ENCODE data around the gene LYG1.
"Not testable (repeated sequence)": the region's sequence is repeated elsewhere in the genome, so short reads cannot be mapped to it uniquely, and the experiment has no call there.

LYG1 gene

GRCh38 chr2:99301097-99301496, at the start of gene LYG1:
Gene LYG1, minus strand, starts transcription at chr2:99301197. Its CDS starts 5,527 bp downstream, at chr2:99295670.
- H3K27ac ChIP-seq, H3K4me3 ChIP-seq: not testable (repeated sequence)

- no peak overlapping the region for H3K27ac ChIP-seq
- no peak overlapping the region for H3K4me3 ChIP-seq
These were observed 49.2 kb upstream of the LYG1 start for GRCh38 chr2:99350194-99350593.

- no peak overlapping the region for H3K27ac ChIP-seq
- H3K4me3 ChIP-seq = no peak overlapping the region
These were observed 47.2 kb upstream of the LYG1 start for GRCh38 chr2:99348173-99348572.

- no peak overlapping the region for H3K27ac ChIP-seq
- no peak overlapping the region for H3K4me3 ChIP-seq
These were observed 45.2 kb upstream of the LYG1 start for GRCh38 chr2:99346218-99346617.

- not testable (repeated sequence) for H3K27ac ChIP-seq, H3K4me3 ChIP-seq
These were observed 44.4 kb upstream of the LYG1 start for GRCh38 chr2:99345446-99345845.

GRCh38 chr2:99342536-99342935, 41.5 kb upstream of the LYG1 start:
- Histone ChIP-seq H3K27ac (no peak overlapping the region), H3K4me3 (no peak overlapping the region)

GRCh38 chr2:99340669-99341236, 39.8 kb upstream of the LYG1 start:
- Histone ChIP-seq H3K27ac (no peak overlapping the region), H3K4me3 (no peak overlapping the region)

GRCh38 chr2:99338029-99338585, 37.1 kb upstream of the LYG1 start:
- Histone ChIP-seq H3K4me3 (peak overlapping the region; percentile 80 to 98 (median 91)), H3K27ac (peak overlapping the region in 20 of 21 experiments; percentile 77 to 97 (median 92))

GRCh38 chr2:99337113-99338028, 36.4 kb upstream of the LYG1 start, which contains the start of gene EIF5B:
Gene EIF5B, plus strand, starts transcription at chr2:99337389. Its CDS starts 166 bp downstream, at chr2:99337555.
- Histone ChIP-seq H3K27ac (peak within 1 kb of the TSS; percentile 70 to 97 (median 91)), H3K4me3 (peak within 1 kb of the TSS; percentile 80 to 98 (median 91))

GRCh38 chr2:99336804-99337112, 35.8 kb upstream of the LYG1 start:
- H3K4me3 ChIP-seq = peak overlapping the region; percentile 80 to 98 (median 91)
- H3K27ac ChIP-seq = peak overlapping the region in 20 of 21 experiments; percentile 56 to 97 (median 92)

- peak within 1 kb of the TSS; percentile 35 to 97 (median 91) for H3K27ac ChIP-seq
These were observed 35.2 kb upstream of the LYG1 start, which contains the start of gene TXNDC9 for GRCh38 chr2:99335911-99336803. Gene TXNDC9, minus strand, starts transcription at chr2:99336333. Its CDS starts 3,123 bp downstream, at chr2:99333210.

GRCh38 chr2:99325384-99325783, 24.4 kb upstream of the LYG1 start:
- Histone ChIP-seq H3K27ac (no peak overlapping the region), H3K4me3 (no peak overlapping the region)

More at GRCh38 chr2:99335911-99336803, 35.2 kb upstream of the LYG1 start, which contains the start of gene TXNDC9:
- H3K4me3 ChIP-seq = peak within 1 kb of the TSS; percentile 80 to 98 (median 91)

GRCh38 chr2:99317873-99318200, 16.8 kb upstream of the LYG1 start:
- not testable (repeated sequence) for H3K4me3 ChIP-seq, H3K27ac ChIP-seq

- Histone ChIP-seq H3K4me3 (no peak overlapping the region), H3K27ac (no peak overlapping the region)
These were observed 16.3 kb upstream of the LYG1 start for GRCh38 chr2:99317161-99317872.

- Histone ChIP-seq H3K4me3 (no peak overlapping the region), H3K27ac (no peak overlapping the region)
These were observed 1.4 kb downstream of the LYG1 start for GRCh38 chr2:99299580-99299979.

- H3K27ac ChIP-seq = no peak overlapping the region
These were observed 3.0 kb downstream of the LYG1 start for GRCh38 chr2:99297994-99298393.

GRCh38 chr2:99285526-99285925, 15.5 kb downstream of the LYG1 start:
- Histone ChIP-seq H3K4me3 (no peak overlapping the region), H3K27ac (no peak overlapping the region)

More at GRCh38 chr2:99297994-99298393, 3.0 kb downstream of the LYG1 start:
- no peak overlapping the region for H3K4me3 ChIP-seq

GRCh38 chr2:99279969-99280695, 20.9 kb downstream of the LYG1 start:
- no peak overlapping the region for H3K27ac ChIP-seq
- no peak overlapping the region for H3K4me3 ChIP-seq

Data from skin epidermis (tissue), 12 donors.